IPS-18c (cell line): ENCODE results near the gene PDIA4.
"Not testable (repeated sequence)": the region's sequence is repeated elsewhere in the genome, so short reads cannot be mapped to it uniquely, and the experiment has no call there.

ENCODE experiments used
- H3K4me3 ChIP-seq: 2 replicates; pipeline ENCODE4 v1.7.0; 2013; ENCODE audit warnings: low read depth, mild to moderate bottlenecking, low read length, moderate library complexity; ENCODE audit not compliant: insufficient read depth
- H3K9me3 ChIP-seq: one replicate; pipeline ENCODE4 v1.6.1; 2013; ENCODE audit warnings: mild to moderate bottlenecking, low read length, moderate library complexity; ENCODE audit not compliant: control insufficient read depth, insufficient read depth

PDIA4 gene

DNA sequence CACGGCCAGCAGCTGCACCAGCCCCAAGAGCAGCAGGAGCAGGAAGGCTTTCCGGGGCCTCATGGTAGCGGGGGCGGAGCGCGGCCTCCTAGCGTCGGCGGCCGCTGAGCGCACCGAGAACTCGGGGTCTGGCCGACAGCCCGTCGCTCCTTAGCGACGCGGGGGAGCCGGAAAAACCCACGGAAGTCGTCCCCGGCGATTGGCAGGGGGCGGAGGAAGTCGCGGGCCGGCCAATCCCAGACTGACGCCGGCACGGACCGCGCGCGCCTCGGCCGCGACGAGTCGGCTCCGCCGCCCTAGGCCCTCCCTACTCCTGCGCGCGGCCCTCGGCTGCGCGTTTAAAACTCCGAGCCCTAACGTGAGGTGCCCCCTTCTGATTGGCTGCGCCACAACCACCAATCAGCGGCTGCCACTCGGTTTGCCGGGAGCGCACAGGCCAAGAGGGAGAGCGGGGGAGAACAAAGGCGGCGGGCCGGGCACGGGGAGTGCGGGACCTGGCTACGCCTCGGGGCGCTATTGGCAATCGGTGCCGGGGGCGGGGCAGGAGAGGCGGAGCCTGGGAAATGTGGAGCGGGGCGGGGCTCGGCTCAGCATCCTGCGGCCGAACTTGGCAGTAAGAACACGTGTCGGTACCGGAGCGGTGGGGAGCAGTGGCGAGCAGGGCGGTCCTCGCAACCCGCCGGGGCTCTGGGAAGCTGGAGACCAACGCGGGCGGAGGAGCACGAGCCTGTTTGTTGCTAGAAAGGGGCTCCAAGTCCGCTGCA, at the start of gene PDIA4:
PDIA4 (minus strand) TSS at position 160 of the 764 bp plus-strand sequence; CDS start at position 63, 97 bp downstream.
- Histone ChIP-seq H3K4me3 (peak within 1 kb of the TSS; percentile 95), H3K9me3 (no peaks in the 10 kb centered on the region)

- Histone ChIP-seq H3K4me3 (no peak overlapping the region), H3K9me3 (peaks cover 3% of the 10 kb centered on the region)
Measured at GRCh38 chr7:149077594-149077993, 49.3 kb upstream of the PDIA4 start.

- Histone ChIP-seq H3K9me3 (no peaks in the 10 kb centered on the region), H3K4me3 (no peak overlapping the region)
Measured at GRCh38 chr7:149075286-149075685, 47.0 kb upstream of the PDIA4 start.

GRCh38 chr7:149074116-149074885, 46.0 kb upstream of the PDIA4 start:
- Histone ChIP-seq H3K4me3 (no peak overlapping the region), H3K9me3 (no peaks in the 10 kb centered on the region)

DNA sequence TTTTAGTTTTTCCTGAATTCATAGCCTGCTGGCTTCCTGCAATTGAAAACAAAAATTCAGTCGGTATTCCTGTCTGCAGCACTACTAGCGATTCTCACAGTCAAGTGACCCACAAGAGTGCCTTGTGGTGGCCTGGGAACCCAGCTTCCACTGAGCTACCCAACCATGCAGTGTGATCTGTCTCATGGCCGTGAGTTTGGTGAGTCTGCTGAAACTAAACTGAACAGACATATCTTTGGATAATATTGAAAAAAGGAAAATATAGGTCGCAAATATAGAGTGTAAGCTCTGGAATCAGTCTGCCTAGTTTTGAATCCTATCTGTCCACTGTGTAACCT, 44.1 kb upstream of the PDIA4 start:
- H3K9me3 ChIP-seq, result no peaks in the 10 kb centered on the region
- no peak overlapping the region for H3K4me3 ChIP-seq

- no peak overlapping the region for H3K4me3 ChIP-seq
- no peaks in the 10 kb centered on the region for H3K9me3 ChIP-seq
Measured at GRCh38 chr7:149071641-149072437, 43.5 kb upstream of the PDIA4 start.

DNA sequence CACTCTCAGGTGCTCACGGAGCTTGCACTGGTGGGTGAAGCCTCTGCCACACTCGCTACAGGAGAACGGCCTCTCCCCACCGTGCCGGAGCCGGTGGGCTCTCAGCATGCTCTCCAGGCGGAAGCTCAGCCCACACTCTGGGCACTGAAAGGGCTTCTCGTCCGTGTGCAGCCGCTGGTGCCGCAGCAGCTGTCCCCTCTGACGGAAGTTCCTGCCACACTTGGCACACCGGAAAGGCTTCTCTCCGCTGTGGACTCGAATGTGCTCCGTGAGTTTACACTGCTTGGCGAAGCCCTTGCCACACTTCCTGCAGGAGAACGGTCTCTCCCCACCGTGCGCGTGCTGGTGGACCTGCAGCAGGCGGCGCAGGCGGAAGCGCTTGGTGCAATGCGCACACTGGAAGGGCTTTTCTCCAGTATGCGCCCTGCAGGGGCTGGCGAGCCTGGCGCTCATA, 42.9 kb upstream of the PDIA4 start:
- no peaks in the 10 kb centered on the region for H3K9me3 ChIP-seq
- no peak overlapping the region for H3K4me3 ChIP-seq

- H3K4me3 ChIP-seq, result no peak overlapping the region
- no peaks in the 10 kb centered on the region for H3K9me3 ChIP-seq
Measured at GRCh38 chr7:149070372-149071125, 42.2 kb upstream of the PDIA4 start.

DNA sequence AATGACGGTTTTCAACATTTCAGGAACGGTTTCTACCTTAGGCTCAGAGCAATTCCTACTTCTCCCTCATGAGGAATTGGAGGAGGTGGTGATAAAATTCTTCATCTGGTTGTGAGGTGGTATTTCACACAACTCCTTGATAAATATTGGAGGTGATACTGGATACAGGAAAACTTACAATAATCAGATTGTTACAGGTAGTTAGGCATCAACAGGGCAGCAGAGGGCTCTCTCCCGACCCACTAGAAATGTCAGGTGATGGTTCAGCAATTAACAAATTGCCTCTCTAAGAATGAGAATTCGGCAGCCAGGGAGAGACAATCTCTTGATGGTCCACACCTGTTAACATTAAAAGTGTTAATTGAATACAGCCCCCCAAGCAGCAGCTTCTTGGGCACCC, 39.6 kb upstream of the PDIA4 start:
- Histone ChIP-seq H3K4me3 (no peak overlapping the region), H3K9me3 (no peaks in the 10 kb centered on the region)

DNA sequence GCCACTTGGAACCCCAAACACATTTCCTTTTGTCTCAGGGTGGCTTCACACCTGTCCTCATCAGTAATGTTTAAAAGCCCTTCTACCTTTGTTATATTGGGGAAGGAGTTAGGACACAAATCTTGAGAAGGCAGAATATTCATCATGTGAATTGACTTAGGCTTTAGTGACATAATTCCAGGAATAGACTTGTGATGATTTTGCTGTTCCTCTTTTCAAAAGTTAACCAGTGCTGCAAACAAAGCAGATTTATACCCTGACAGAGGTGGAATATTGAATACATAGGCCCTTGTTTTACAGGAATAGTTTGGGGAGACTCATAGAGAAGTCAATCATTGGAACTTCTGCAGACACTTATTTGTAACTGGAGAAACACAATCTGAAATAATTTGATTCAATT, 35.2 kb upstream of the PDIA4 start:
- Histone ChIP-seq H3K4me3 (no peak overlapping the region), H3K9me3 (no peaks in the 10 kb centered on the region)

GRCh38 chr7:149062217-149062899, 34.1 kb upstream of the PDIA4 start:
- H3K9me3 ChIP-seq, H3K4me3 ChIP-seq: not testable (repeated sequence)

- H3K4me3 ChIP-seq, result no peak overlapping the region
- no peaks in the 10 kb centered on the region for H3K9me3 ChIP-seq
Measured at GRCh38 chr7:149060156-149060555, 31.9 kb upstream of the PDIA4 start.

DNA sequence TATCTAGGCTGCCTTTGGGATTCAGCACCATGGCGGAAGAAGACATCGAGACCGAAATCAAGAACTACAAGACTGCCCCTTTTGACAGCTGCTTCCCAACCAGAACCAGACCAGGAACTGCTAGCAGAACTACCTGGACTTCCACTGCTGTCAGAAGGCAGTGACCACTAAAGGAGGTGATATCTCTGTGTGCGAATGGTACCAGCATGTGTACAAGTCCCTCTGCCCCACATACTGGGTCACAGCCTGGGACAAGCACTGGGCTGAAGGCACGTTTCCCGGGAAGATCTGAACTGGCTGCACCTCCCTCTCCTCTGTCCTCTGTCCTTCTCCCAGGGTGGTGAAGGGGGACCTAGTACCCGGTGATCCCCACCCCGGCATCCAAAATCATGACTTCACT, 25.6 kb upstream of the PDIA4 start:
- no peaks in the 10 kb centered on the region for H3K9me3 ChIP-seq
- no peak overlapping the region for H3K4me3 ChIP-seq

DNA sequence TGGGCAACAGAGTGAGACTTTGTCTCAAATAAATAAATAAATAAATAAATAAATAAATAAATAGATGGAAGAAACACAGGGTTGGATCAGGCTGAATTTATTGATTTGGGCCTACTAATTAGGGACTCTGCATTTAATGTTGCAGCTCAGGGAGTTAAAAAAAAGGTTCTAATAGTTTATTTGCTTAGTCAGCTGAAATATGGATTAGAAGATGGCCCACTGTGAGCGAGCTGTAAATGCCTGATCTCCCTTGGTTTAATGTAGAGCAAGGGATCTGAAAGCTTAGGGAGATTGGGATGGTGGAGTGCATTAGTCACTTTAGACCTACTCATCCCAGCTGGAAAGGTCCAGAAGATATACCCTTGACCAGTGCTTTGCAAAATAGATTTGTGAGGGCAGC, 25.1 kb upstream of the PDIA4 start:
- Histone ChIP-seq H3K9me3 (no peaks in the 10 kb centered on the region), H3K4me3 (no peak overlapping the region)

DNA sequence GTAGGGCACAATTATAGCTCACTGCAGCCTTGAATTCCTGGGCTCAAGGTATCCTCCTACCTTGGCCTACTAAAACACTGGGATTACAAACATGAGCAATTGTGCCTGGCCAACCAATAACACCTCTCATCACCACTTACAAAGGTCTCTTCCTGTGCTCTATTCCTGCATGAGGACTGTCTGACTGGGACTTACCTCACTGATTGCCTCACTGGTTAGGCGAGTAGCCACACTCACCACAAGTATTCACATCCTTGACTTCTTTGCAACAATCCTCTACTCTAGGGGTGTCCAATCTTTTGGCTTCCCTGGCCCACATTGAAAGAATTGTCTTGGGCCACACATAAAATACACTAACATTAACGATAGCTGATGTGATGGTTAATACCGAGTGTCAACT, 22.6 kb upstream of the PDIA4 start:
- H3K4me3 ChIP-seq, result no peak overlapping the region
- no peaks in the 10 kb centered on the region for H3K9me3 ChIP-seq

DNA sequence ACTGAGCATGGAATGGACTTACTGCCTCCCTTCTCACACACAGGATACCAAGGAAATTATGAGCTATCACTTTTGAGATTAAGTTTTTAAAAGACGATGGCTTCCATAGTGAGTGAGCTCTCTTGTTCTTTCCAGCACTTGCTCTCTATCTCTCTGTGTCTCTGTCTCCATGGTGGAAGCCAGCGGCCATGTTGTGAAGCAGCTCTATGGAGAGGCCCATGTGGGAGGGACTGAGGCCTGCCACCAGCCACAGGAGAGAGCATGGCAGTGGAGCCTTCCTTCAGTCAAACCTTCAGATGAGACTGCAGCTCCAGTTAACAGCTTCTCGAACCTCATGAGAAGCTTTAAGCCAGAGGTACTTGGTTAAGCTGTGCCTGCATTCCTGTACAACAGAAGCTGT, 20.5 kb upstream of the PDIA4 start:
- Histone ChIP-seq H3K4me3 (no peak overlapping the region), H3K9me3 (no peaks in the 10 kb centered on the region)

GRCh38 chr7:149046416-149046815, 18.1 kb upstream of the PDIA4 start:
- no peaks in the 10 kb centered on the region for H3K9me3 ChIP-seq

More at GRCh38 chr7:149046416-149046815, 18.1 kb upstream of the PDIA4 start:
- no peak overlapping the region for H3K4me3 ChIP-seq
